SKM-1 (cell line): ENCODE measurements around the gene MROH9.

ENCODE experiments used
- DNase-seq: peaks from one replicate; lab custom pipeline; 2025; ENCODE audit not compliant: unreplicated experiment; lab: John Stamatoyannopoulos, UW

MROH9 gene

DNA sequence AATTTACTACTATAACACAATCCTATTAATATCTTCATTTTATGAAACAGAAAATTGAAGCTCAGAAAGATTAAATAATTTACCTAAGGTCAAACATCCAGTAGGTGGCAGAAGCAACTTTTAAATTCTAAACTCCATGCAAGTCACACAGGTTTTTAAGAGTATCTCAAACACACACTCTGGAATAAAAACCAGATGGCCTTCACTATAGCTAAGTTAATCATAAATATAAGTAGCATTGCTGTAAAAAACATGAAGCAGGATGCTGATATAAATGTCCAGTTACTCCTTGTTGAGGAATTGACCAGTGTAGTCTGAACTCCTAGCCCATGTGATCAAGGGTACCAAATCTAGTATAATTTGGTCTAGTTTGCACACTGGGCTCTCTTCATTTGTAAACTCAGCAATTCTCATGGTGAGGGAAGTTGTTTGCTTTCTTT is 146.0 kb downstream of the MROH9 start:
- no peak for DNase-seq

DNA sequence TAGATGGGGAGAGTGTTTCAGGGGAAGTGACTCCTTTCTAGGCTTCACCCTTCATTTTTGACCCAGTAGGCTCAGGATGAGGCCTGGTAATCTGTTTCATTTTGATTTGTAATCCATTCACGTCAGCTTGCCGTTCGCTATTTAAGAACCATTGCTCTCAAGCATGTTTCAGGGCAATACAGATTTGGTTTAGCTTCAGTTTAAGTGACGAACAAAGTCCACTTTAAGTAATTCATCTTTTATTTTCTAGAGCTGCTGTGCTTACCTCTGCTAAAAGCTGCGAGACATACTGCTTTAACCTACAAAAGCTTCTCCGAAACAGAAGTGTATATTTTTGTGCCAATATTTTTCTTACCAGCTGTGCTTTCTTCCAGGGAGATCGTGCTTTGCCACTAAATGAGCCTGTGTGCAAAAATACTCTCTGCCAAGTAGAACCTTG is 146.4 kb downstream of the MROH9 start:
- no peak for DNase-seq

DNA sequence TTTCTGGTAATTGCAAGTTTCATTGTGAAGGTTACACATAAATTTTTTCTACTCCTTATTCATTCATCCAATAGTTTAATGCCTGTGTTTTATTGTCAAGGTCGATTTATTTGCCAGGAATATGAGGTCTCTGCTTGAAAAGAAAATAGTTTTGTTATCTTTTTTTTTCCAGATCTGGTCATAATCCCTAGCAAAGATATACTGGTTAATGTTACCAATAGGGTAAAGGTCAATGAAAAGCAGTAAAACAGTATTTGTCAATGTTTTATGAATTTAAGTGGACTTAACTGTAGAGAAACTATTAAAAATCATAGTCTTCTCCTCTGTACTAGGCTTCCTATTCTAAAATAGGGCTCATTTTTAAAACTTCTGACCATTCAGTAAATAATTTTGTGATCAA is 147.3 kb downstream of the MROH9 start:
- DNase-seq = no peak

DNA sequence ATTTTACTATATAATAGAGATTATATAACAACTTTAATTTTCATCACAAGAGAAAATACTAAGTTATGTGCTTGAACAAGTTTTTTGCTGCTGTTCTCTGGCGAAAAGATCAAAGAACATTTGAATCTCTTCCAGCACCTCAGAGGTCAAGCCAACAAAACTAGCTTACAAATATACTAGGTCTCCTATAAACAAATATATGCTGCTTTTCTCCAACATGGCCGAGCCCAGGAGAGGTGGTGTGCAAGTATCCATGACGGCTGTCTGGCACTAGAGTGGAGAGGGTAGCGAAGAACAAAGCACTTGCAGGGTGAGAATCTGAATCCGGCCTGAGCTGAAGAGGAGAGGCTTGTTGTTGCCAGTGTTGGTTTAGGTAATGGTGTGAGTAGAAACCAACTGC is 147.9 kb downstream of the MROH9 start:
- DNase-seq = no peak

DNA sequence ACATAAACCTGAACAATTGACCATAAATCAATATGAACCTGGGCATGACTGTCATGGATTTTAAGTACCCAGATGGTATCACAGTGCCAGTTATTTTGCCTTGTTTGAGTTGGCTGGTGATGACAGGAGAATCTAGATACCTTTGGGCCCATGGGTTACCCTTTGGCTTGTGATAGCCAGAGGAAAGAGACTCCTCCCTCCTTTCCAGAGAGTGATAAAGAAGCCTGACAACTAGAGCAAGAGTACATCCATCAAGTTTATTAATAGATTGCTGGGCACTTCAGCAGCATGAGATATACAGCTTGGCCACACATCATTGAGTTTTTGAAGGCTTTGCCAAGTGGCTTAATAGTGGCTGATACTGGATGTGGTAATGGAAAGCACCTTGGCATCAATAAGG is 148.8 kb downstream of the MROH9 start:
- DNase-seq = no peak

DNA sequence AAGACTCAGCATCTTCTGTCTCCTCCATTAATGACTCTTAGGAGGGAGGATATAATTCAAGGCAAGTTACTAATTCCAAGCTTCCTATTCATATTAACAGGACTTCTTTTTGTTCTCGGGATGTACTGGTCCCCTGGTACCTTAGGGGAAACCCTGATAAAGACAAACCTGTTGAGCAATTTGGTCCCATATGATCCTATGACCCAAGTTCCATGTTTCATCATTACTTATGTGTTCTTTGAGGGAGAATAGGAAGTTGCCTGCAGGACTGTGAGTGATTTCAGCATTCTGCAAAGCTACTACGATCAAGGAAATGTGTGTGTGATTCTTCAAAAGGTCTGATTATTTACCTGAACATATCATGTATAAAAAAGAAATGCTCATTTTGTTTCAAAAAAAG is 149.5 kb downstream of the MROH9 start:
- DNase-seq = no peak

DNA sequence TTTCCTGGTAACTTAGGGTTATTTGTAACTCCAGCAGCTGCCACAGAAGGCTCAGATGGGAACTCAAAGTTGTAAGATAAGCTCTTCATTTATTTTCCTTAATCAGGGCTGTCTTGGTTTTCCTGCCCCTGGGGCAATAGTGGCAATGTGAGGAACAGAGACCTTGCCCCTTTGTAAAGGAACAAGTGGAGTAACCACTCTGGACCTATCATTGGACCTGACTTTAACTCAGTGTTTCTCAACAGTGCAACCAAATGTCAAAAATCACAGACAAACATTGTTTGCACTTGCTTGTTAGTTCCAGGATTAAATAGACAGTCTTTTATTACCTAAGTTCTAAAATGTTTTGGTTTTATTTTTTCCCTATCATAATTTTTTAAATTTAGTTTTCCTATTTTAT is 152.6 kb downstream of the MROH9 start:
- DNase-seq = no peak

DNA sequence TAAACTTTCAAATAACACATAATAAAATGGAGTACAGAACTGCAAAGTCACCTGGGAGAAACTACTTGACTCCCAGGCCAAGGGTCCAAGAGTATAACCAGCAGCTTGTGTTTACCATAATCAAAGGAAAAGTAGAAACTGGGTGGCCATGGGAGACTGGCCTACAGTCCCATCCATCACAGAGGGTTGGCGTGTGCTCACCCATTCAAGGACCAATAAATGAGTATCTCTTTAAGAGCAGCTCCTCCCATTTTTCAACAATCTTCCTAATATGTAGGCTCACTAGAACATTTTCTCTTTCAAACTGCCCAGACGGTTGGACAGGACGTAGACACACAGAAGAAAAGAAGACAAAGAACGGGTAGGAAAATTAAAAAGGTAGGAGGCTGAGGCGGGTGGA is 155.3 kb downstream of the MROH9 start, which contains the start of gene FMO3:
FMO3 (plus strand) TSS at position 302 of the 400 bp plus-strand sequence. CDS start 1,754 bp downstream, outside the sequence.
- DNase-seq = no peak

DNA sequence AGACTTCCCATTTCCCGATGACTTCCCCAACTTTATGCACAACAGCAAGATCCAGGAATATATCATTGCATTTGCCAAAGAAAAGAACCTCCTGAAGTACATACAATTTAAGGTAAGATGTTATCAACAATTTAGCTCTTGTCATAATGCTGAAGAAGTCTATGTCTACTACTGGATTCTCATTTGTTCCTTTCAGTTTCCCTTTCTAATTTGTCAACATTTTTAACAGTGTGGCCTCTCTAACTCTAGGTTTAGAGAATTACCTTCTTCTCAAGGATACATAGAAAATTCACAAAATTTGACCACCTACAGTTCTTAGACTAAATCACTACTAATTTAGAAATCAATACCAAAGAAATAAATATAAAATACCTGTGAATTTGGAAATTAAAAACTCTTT is 168.5 kb downstream of the MROH9 start:
- no peak for DNase-seq

DNA sequence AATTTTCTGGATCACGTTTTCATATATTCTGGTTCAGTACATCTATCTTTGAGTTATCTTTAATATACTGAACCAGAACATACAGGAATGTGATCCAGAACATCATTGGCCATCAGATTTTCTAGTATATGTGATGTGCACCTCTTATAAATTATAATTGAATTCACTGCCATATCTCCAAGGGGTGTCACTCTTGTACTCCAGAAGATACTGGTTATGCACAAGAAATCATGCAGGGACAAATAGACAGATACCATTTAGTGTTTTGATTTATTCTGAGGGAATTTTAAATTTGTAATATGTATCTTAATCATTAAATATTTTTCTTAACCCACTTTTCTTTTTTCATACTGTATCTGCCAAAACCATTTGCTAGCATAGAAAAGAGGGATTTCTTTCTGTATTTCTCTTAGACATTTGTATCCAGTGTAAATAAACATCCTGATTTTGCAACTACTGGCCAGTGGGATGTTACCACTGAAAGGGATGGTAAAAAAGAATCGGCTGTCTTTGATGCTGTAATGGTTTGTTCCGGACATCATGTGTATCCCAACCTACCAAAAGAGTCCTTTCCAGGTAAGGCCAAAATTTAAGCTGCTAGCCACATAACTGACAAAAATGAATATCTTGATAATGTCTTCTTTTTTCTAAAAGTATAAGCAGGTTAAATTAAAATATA is 172.1 kb downstream of the MROH9 start:
- DNase-seq = no peak

DNA sequence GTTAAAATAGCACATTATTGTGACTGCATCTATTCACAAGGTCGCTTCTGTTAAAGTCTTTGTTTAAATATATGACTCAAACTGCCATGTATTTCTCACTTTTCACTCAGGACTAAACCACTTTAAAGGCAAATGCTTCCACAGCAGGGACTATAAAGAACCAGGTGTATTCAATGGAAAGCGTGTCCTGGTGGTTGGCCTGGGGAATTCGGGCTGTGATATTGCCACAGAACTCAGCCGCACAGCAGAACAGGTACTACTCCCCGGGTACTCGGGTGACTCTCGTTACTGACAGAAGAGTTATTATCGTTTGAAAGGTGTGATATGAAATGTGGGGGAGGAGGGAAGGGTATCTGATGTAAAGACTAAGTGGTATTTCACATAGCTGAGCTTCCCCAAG is 172.6 kb downstream of the MROH9 start:
- DNase-seq = no peak

DNA sequence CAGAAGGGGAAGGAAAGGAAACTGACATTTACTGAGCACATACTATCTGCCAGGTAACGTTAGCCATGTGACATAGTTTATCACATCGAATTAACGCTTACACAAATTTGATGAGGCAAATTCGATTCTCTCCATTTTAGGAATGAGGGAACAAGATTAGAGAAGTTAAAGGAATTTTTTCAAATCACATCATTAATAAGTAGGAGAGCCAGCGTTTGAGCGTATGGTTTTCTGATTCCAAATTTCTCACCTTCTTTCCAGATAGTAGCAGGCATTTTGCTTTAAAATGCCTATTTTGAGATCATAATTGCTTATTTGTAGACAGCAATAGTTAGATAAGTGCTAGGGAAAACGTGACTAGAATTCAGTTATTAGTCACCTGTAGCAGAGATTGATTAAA is 174.6 kb downstream of the MROH9 start:
- no peak for DNase-seq

DNA sequence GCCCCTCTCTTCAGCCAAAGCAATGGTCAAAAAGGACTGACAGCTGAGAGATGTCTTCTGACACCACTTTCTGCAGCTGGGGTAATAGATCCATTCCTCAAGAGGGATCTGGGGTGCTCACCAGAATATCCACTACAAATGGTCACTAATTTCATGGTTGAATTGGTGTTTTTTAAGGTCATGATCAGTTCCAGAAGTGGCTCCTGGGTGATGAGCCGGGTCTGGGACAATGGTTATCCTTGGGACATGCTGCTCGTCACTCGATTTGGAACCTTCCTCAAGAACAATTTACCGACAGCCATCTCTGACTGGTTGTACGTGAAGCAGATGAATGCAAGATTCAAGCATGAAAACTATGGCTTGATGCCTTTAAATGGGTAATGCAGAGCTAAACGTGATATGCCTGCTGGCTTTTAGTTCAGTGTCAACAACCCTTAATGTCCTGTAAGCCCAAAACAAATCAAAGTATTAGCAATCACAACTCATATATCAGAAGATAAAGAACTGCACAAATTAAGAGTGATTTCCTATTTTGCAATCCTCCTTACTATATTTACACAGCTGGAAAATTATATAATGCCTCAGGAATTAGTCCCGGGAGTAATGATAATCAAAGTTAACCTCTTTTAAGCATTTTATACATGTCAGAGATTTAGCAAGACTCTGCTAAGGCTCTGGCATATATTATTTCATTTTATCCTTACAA is 175.4 kb downstream of the MROH9 start:
- DNase-seq = no peak

DNA sequence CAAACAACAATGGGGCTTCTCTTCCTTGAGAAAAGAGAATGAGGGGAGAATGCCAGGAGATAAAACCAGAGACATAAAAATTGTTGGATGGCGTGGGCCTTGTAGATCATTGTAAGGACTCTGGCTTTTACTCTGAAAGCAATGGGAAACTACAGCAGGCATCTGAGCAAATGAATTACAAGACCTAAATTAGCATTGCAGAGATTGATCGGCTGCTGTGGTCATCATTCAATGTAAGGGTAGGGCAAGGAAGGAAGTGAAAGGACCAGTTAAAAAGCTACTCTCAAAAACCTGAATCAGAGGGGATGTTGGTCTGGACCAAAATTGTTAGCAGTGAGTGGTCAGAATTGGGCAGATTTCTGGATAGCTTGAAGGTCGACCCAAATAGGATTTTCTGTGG is 176.8 kb downstream of the MROH9 start:
- no peak for DNase-seq

DNA sequence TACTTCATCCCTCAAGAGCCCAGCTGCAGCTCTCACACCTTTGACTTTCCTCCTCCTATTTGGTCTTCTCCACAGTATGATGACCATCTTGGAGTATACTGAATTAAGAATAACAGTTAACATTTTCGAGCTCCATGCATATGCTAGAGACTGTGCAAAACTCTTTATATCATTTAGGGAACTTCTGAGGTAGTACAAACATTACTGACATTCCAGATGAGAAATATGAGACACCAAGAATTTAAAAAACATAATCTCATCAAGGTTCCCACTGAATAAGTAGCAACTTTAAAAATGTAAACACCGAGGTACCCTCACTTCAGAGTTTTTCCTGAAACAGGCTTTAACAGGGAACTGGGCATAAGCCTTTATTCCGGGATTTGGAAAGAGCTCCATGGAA is 178.0 kb downstream of the MROH9 start:
- no peak for DNase-seq
